ENCODE measurements around the gene COX7A2L.

- no peak for TF ChIP-seq CTCF (IDR thresholded peaks at IDR 0.05)
- TF ChIP-seq POLR2A (IDR thresholded peaks at IDR 0.05), result no peak
These were observed 27.4 kb downstream of the COX7A2L start for GRCh38 chr2:42333579-42333978.
